NCI-H1417 (cell line): ENCODE results near the gene CCDC178.
"Not testable (repeated sequence)": the region's sequence is repeated elsewhere in the genome, so short reads cannot be mapped to it uniquely, and the experiment has no call there.

ENCODE experiments used
- DNase-seq, 3 experiments: peaks; one replicate each; lab custom pipeline; 2025; lab: John Stamatoyannopoulos, UW

The CCDC178 gene

DNA sequence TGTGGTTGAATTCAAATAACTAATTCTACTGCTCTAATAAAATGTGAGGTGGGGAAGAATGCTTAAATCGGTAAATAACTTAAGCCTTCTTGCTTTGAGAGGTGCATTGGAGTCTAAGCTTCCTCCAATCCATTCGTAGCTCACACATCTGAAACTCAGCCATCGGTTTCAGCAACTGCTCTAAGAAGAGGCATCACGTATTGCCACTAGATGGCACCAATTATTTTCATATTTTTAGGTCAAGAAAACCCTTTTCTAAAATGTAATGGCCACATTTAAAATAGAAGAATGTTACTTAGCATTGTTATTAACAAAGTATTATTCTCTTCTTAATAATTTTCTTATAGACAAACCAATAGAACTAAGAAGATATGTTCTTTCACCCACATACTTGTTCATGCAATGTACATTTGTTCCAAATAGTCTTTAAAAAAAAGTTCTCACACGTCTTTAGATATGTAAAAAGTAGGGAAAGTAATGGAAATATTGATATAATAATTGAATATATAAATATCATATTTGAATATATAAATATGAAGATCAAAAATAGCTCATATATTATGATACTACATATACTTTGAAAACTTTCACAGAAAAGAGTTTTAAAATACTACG is 229.8 kb downstream of the CCDC178 start:
- peak; percentile 25 to 82 (median 56) for DNase-seq

DNA sequence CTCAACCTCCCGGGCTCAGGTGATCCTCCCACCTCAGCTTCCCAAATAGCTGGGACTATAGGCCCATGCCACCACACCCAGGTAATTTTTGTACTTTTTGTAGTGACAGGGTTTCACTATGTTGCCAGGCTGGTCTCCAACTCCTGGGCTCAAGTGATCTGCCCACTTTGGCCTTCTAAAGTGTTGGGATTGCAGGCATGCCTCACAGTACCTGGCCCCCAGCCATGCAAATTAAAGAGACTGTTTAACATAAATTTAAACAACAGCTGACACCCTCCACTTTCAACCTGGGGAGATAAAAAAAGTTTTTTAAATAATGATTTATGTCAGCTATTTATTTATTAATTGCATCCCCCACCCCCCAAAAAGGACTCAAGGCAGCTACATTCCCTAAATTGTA is 234.7 kb downstream of the CCDC178 start:
- no peak for DNase-seq

DNA sequence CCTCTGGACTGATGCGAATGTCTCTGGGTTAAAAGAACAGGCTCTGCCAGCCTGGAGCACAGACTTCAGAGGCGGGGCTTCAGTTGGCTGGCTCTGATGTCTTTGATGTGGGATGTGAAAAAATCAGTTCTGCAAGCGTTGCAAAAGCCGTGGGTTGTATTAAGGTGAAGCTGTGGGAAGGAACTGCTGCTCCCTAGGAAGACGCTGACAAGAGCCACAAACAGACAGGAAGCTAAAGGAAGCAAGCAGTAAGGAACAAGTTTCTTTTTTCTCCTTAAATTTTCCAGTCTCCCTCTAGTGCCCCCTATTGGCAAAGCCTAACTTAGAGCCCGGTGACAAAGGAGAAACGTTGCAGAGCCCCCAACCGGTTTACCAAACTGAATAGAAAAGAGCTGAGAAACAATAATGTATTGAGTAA is 239.0 kb downstream of the CCDC178 start:
- peak in 2 of 3 experiments; percentile 11 to 24 for DNase-seq

DNA sequence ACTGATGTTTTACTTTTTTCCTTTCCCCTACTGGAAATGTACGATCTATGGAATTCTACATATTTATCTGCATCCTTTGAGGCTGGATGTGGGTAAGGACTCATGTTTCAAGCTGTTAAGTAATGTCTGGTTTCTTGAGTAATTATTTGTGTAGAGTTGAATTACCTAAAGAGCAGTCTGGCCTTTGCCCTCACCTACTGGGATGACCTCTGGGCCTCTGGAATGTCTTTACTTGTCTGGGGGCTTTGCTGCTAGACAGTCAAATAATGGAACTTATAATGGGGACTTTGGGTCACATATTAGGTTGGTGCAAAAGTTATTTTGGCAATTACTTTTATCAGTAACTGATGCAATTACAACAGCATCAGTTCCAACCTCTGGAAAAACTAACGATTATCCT is 244.7 kb downstream of the CCDC178 start:
- DNase-seq, result no peak

DNA sequence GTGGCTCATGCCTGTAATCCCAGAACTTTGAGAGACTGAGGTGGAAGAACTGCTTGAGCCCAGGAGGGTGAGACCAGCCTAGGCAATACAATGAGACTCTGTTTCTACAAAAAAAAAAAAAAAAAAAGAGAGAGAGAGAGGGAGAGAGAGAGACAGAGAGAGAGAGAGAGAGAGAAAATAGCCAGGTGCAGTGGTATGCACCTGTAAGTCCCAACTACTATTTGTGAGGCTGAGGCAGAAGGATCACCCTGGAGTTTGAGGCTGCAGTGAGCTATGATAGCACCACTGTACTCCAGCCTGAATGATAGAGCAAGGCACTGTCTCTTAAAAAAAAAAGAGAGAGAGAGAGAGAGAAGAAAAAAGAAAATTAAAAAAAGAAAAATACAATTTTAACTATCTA is 245.7 kb downstream of the CCDC178 start:
- DNase-seq, result no peak

DNA sequence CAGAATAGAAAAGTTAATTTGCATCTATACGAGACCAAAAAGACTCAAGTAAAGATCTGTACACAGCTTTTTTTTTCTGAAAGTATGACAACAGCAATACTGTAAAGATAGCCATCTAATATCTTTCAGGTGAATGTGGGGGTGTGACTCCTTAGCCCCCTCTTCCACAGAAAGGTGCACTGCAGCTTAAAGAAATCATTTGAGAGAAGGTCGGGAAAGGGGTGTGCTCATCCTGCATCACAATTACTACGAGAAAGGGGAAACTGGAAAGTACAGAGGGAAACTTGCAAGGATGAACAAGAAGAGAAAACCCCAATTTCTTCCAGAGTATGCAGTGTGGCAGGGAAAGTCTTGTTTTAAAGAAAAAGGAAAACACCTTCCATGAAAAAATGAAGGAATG is 255.6 kb downstream of the CCDC178 start:
- no peak for DNase-seq

DNA sequence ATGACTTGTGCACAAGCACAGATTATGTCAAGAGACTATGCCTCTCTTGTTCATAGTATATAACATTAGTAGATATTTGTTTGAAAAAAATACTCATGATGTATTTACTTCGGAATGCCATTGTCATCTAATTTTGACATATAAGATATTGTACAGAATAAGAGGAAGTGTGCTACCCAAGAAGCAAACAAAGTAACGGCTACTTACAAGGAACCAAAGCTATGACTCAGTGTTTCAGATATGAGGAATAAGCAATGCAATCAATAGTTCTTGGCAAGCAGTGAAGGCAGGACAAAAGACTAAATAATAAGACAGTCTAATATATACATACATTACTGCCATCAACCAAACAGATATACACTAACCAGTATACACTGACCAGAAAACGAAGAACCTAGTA is 256.3 kb downstream of the CCDC178 start:
- no peak for DNase-seq

DNA sequence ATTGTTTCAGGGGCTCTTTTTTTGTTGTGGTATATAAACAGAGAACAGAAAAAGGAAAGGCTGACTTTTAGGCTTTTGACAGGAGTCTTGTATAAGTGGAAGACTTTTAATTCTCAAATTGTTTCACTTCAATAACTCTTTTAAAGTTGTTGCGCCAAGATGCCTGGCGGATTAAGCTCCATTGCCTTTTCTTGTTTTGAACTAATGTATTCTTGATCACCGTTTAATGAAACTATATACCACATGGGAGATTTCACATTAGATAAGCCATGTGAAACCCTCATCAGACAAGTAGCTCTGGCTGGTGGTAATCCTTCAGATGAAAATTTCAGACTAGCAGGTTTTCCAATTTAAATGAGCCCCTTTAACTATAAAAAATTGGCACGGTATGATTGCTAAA is 257.4 kb downstream of the CCDC178 start:
- no peak for DNase-seq

DNA sequence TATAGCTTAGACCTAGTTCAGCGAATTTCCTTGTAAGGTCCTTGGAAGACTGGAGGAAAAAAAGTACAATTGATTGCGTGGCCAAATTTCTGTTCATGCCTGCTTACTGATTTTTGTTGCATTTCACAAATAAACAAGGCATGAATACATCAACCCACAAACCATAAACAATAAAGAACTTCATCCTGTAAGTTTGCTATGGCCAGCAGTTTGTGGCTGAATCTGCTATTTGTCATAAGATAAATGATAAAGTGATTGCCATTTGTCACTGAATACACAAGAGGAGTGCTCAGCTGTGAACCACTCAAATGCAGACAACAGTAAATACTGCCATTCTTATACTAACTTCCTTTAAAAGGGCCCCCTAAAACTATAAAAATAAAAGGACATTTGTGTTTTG is 259.5 kb downstream of the CCDC178 start:
- DNase-seq, result peak in 1 of 3 experiments; percentile 27

DNA sequence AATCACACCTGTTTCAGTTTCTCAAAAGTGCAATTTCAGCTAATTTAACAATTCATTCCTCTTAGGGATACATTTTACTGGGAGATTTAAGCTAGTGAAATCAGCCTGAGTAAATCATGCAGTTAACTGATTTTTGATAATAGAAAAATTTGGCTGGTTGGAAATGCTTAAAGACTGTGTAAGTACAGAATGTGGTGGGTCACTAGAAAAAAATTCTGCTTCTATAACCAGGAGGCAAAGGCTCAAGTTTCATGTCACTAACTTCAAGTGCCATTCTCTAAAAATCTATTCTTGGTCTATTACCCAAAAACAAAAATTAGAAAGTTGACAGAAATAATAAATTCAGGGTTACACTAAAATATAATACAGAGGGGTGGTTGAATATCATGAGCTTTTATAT is 271.3 kb downstream of the CCDC178 start:
- no peak for DNase-seq

DNA sequence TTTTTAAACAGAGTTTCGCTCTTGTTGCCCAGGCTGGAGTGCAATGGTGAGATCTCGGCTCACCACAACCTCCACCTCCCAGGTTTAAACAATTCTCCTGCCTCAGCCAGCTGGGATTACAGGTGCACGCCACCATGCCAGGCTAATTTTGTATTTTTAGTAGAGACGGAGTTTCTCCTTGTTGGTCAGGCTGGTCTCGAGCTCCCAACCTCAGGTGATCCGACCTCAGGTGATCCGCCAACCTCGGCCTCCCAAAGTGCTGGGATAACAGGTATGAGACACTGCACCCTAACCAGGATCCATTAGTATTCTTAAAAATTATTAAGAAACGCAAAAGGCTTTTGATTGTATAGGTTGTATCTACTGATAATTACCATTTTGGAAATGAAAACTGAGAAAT is 276.4 kb downstream of the CCDC178 start:
- not testable (repeated sequence) for DNase-seq

DNA sequence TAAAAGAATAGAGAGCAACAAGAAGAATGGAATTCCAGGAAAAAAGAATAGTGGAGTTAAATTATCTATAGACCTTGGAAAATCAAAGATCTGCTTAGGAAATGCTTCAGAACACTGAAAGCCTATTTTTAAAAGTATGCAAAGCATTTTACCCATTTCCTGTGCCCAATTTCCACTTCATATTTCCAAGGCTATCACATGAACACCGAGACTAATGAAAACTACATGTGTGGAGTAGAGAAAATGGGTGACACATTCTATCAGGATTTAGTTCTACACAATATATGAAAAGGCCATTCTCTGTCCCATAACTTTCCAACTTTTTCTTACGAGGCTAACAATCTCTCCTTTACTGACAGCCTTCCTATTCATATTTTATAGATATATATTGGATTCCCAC is 279.4 kb downstream of the CCDC178 start:
- no peak for DNase-seq

DNA sequence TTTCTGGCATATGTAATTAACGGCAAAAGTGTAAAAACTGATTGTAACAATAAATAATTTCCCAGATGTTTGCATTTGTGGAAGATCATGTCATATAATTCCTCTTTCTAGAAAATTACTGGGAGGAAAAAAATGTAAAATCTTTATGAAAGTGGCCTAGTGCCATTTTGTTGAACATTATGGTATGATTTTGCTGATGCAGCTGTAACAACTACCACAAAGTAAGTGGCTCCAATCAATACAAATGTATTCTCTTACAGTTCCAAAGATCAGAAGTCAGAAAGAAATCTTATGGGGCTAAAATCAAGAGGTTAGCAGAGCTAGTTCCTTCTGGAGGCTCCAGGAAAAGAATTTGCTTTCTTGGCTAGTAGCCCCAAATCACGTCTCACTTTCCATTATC is 281.4 kb downstream of the CCDC178 start:
- DNase-seq, result no peak

DNA sequence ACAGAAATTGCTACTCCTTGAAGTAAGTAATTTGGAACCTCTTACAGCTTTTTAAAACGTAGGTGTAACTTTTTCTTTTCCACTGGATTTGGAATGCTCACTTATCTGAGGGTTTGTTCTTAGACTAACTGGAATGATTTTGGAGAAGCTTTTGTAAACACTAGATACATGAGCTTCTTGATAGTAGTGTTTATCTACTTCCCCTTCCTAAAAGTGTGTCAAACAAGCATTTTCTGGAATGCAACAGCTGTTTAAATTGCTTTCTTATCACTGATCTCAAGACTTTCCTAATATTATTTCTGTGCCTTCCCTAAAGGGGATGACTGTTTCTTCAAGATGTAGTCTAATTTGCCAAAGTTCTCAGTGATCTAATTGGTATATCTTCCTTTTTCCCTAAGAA is 282.6 kb downstream of the CCDC178 start:
- peak in 1 of 3 experiments; percentile 52 for DNase-seq

DNA sequence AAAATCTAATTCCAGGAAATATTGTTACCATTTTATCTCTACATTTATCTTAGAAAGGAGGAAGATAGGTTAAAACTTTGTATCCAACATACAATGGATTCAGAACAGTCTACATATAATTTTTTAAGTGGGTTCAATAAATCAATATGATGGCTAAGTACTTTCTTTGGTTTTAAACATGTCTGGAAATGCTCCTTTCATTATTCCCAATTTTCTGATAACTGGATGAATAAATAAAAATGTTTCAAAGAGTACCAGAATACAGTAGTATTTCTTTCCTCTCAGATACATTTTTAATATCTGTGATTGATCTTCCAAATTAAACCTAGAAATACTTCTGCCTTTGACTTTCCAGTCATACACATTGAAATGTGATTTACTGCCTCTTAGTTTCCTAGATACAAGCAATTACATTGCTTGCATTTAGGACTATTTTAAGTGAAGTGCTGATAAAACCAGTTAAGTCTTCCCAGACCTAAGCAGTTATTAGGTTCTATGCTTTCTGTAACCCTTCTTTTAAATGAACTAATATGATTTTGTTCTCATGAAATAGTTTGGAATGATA is 283.5 kb downstream of the CCDC178 start:
- peak in 1 of 3 experiments; percentile 58 for DNase-seq

DNA sequence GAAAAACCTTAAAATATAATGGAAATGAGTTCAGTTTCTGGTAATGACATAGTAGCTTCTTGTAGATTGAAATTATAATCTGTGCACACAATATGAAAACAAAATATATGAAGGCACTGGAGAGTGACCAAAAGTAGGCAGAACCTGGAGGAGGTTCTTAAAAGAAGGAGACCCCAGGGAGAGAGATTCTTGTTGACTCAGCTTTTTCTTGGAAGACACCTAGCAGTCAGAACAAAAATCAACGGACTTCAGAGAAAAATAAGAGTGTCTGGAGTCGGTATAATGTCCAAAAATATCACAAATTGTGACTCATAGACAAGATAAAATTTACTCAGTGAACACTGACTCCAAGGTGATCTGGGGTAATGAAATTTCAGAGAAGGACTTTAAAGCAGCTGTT is 286.5 kb downstream of the CCDC178 start:
- no peak for DNase-seq

DNA sequence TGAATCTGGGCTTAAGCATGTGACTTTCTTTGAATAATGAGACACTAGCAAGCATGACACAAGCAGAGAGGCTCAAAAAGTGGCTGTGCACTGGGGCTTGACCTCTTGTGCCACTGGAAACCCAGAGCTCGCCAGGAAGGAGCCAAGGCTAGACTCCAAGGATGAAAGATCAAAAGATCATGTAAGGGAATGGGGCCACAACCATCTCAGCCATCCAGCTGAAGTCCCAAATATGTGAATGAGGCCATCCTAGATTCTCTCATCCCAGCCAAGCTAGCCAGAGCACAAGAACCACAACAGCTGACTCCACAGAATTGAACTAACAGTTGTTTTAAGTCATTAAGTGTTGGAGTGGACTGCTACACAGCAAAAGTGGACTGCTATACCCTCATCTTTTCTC is 288.1 kb downstream of the CCDC178 start:
- no peak for DNase-seq

DNA sequence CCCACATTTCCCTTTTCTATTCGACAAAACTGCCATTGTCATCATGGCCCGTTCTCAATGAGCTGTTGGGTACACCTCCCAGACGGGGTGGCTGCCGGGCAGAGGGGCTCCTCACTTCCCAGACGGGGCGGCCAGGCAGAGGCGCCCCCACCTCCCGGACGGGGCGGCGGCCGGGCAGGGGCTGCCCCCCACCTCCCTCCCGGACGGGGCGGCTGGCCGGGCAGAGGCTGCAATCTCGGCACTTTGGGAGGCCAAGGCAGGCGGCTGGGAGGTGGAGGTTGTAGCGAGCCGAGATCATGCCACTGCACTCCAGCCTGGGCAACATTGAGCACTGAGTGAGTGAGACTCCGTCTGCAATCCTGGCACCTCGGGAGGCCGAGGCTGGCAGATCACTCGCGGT is 292.7 kb downstream of the CCDC178 start:
- not testable (repeated sequence) for DNase-seq

DNA sequence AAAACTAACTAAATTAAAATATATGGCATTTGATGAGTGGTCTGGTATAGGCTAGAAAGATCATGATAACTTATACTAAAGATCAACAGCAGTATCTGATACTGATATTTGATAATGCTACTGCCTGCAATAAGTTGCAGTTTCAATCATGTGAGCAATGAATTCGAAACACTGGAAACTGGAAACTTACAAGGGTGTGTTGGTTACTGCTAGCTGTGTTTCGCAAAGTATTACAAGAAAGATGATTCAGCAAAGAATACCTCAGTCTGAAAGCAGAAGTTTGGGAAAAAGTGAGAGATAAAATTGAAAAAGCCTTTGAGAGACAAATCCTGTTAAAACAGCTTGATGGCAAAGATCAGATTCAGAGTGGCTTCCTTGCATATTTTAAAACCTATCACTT is 294.5 kb downstream of the CCDC178 start:
- DNase-seq, result no peak

DNA sequence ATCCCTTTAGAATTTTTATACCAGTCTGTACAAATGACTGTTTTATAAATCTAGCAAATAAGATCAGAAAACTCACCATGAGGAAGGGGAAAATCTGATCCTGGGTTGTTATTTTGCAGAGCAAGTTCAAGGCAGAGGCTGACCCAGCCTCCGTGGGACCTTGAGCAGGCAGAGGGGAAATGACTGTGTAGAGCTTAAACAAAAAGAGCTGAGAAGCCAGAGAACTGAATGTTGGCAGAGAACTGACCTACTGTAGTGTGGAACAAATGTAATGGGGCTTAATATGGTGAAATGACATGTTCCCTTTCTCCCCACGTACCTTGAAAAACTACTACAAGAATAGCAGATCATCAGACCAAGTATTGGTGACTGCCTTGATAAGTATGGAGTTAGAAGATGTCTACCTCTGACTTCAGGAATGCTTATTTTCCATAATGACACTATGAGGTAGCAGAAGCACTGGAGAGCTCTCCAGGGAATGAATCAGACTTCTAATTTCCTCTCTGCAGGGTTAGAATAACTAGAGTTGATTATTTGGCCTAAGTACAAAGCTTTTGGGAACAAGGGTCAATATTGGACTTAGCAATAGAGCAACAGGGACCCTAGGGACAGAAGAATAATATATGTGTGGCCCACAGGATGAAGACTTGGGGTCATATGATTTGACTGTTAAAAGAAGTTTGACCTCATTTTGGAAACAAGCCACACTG is 304.4 kb downstream of the CCDC178 start:
- DNase-seq, result no peak

DNA sequence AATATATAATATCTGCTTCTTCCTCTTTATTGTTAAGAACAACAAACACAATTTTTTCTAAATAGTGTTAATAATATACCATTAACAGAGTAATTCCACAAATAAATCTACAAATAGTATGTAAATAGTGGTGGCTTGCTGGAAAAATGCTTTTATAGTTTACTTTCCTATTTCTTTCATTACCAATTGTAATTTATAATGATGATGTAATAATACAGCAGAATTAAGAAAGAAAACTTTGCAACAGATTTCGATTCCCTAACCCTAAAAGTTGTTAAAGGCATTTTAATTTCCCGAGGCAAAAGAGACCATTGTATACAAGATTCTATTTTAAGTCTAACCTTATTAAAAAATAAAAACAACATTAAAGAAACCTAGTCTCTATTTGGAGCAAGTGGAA is 307.9 kb downstream of the CCDC178 start:
- DNase-seq, result no peak

DNA sequence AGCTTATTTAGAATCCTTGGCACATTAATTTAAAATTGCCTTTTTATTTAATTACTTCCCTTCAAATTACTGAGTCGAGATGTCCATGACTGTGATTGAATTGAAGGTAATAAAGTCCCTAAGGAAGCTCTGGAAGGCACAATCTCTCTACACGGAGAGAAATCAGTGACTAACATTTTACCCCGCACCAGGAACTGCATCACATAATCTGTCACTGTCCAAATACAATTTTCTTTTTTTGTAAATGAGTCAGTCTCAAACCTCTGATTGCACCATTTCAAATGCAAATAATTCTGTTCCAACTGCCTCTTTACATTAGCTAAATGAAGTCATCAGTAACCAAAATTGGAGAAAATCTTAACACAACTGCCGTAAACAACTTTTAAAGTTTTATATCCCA is 311.9 kb downstream of the CCDC178 start:
- DNase-seq, result no peak

DNA sequence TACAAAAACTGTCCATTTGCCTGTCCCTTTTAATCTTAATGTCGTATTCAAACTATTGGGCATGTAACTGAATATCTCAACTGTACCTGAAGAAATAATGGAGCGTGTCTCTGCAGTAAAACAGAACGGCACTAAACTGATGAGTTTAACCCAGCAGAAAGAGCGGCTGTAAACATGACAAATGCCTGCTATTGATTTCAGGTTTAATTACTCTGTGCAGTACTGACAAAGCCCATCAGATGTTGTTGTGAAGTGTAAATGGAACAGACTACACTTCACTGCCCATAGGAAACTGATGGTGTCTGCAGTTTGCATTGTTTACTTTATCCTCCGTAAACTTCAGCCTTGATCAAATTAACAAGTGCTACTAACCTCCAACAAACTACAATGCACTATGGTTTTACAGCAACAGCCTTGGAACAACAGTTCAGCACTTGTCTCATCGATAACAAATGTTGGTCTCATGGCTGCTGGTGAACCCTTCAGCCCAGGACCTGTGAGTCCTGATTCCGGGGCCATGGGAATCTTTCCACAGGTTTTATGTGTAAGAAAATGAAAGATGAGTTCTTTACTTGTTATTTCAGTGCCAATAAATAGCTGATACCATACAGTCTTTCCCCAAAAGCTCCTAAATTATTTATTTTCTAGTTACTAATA is 316.5 kb downstream of the CCDC178 start:
- DNase-seq, result peak; percentile 74 to 95 (median 80)
